ENCODE data around the gene LNX1.
"Not testable (repeated sequence)": the region's sequence is repeated elsewhere in the genome, so short reads cannot be mapped to it uniquely, and the experiment has no call there.

LNX1 gene

DNA sequence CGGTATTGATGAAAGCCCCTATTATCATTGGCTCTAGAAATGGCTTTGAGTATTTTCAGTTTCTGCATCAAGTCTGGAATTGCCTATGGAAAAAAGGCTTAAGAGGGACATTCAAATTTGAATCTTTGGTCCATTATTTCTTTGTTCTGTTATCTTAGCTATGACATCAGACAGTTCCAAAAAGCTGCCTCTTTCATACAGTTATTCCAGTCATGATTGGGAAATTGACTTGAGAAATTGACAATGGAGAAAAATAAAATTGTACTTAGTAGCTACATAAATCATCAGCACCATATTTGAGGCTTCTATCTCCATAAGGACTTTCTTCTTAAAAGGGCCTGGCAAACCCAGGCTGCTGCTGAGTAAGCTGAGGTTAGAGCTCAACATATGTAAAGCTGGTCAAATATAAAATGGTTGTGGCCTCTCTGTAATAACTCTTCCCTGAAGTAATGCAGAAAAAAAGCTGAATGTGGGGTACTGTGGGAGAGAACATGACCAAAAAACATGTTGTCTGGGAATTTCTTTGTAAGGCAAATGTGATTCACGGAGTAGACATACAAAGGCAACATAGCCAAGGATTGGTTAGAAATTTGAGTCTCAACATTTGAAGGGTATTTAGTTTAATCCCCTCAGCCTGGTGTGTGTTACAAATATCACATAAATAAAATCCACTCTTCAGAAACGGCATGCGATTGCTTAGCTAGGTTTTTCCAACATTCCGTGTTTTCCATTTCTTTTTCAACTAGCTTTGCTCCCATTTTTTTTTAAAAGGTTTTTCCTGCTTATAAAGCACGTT is 100.9 kb downstream of the LNX1 start:
- DNase-seq, result no peak

DNA sequence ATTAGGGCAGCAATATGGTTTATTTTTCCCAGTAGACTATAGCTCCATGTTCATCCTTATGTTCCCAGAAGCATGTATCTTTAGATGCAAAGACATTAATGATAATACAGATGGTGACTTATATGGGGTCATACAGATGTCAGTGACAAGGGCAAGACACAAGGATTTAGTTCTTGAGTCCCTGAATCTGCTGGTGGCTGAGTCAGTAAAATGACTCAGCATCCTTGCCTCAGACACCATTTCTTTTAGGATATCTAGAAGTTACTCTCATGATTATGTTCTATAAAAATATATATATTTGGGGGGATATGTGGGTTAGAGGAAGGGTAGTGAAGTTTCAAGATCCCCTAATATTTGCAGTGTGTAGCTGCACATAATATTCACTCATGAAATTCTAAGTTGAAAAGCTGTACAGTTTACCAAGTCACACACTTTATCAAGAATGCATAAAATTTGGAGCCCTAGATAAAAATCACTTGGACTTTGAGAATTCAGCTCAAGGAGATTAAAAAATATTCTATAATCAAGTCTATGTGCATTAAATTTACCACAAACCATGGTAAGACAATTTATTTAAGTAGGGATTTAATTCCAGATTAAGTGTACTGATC is 101.9 kb downstream of the LNX1 start:
- no peak for DNase-seq

GRCh38 chr4:53487766-53488165 is 103.5 kb downstream of the LNX1 start:
- DNase-seq, result no peak

GRCh38 chr4:53485658-53486040 is 105.6 kb downstream of the LNX1 start:
- DNase-seq, result no peak

- no peak for DNase-seq
These were observed 106.2 kb downstream of the LNX1 start for GRCh38 chr4:53484911-53485657.

DNA sequence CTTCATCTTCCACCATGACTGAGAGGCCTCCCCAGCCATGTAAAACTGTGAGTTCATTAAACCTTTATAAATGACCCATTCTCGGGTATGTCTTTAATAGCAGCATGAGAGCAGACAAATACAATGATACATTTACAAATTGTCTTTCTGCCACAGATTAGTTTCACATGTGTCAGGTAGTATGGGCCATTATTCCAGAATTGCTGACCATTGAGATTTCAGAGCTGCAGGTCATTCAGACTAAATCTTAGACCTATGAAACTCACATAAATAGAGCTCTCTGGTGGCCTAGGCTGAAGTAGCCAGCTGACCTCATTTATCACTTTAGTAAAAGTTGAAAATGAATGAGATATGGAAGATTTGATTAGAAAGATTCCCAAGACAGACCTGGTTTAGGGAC is 108.0 kb downstream of the LNX1 start:
- no peak for DNase-seq

- no peak for DNase-seq
These were observed 109.7 kb downstream of the LNX1 start for GRCh38 chr4:53481586-53481985.

GRCh38 chr4:53480909-53481308 is 110.4 kb downstream of the LNX1 start:
- DNase-seq, result no peak

DNA sequence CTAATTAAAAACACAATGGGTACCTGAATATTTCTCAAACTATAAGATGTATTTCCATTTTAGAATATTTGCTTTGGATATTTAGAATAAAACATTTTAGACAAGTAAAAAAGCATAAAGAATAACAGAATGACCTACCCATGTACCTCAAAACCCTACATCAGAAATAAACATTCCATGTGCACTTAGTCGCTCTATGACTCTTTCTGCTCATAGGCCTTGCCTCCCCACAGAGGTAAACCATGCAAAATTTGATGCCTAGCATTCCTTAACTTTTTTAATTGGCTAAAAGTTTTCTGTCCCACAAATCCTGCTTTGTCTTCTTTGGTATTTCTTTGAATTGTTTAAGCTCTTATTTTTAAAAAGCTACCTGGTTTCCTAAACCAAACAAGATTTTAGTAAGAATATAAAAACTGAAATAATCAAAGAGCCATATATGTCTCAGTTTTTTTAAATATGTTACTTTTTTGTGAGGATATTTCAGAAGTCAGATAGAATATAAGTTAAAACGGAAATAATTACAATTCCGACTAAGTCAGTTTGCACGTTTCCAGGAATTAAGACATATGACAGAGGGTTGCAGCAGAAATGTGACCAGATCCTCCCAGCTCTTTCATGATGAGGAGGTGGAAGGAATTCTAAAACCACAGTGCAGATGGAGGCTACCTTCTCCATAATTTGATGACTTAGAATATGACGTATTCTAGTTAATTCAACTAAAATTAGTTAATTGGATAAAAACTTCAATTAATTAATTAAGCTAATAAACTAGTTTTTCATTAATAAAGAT is 111.4 kb downstream of the LNX1 start:
- no peak for DNase-seq

DNA sequence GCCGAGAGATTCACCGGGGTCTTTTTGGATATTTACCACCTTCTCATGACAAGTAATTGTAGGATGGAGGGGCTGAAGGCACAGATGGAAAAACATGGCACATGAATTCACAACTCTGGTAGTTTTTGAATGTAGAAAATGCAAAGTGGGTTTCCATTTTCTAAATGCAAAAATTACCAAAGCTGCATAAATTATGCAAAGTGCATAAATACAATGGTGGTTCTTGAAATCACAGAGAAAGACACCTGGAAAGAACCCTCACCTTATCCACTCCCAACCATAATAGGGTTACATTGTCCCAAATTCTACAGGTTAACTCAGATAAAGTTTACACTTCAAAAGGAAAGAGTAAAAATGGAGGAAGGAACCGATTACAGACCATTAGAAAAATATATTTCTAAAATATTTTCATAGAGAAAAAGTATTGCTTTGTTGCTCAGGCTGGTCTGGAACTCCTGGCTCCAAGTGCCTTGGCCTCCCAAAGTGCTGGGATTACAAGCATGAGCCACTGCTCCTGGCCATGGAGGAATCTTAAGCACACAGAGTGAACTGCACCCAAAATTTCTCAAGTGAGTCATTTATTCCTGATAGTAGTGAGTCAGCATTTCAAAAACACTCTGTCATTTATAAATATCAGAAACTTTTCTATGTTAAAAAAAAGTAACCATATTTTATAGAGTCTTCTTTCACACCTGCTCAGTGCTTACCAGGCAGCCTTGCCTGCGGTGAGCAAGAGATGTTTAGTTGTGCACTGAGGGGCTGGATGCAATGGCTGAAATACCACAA is 112.4 kb downstream of the LNX1 start:
- DNase-seq, result no peak

DNA sequence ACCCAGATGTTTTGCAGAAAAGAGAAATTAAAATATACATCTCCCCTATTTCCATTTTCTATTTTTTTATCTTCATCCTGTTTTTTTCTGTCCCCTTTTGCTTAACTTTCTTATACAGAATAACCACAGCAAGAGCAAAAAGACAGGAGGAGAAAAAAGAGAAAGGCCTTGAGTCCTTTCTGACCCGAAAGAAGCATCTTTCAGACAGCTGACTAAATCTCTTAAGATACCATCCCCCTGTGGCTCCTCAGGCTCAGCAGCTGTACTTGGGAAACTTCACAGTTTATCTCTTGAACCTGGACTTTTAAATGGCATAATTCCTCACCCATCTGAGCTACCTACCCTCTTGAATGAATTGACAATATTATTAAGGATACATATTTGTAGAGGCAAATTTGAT is 113.7 kb downstream of the LNX1 start:
- no peak for DNase-seq

DNA sequence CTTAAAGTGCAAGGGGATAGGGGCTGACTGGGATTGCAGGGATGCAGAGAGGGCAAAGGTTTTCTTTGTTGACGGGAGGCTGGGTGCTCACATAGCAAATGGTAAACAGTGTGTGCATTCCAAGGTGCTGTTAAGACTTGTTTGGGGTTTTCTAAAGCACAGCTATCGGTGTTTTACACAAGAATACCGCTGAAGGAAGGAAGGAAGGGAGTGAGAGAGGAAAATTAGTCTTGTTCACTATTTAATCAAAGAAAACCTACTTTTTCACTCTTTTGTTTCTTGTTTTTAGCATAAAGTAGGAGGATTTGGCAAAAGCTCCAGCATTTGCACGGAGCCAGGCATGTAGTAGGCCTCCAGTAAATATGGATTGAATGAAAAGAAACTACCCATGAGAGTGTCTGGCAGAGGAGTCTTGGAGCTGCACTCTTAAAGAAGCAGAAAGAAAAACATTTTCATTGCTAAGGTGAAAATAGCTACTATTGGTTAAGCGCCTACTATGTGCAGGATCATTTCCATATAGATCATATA is 114.2 kb downstream of the LNX1 start:
- no peak for DNase-seq

- DNase-seq, result no peak
These were observed 114.9 kb downstream of the LNX1 start for GRCh38 chr4:53476232-53477037.

- not testable (repeated sequence) for DNase-seq
These were observed 124.7 kb downstream of the LNX1 start for GRCh38 chr4:53466576-53466975.

- DNase-seq, result no peak
These were observed 125.4 kb downstream of the LNX1 start for GRCh38 chr4:53465891-53466290.

GRCh38 chr4:53465281-53465680 is 126.0 kb downstream of the LNX1 start:
- DNase-seq, result no peak

- DNase-seq, result no peak
These were observed 127.9 kb downstream of the LNX1 start for GRCh38 chr4:53463340-53463739.

DNA sequence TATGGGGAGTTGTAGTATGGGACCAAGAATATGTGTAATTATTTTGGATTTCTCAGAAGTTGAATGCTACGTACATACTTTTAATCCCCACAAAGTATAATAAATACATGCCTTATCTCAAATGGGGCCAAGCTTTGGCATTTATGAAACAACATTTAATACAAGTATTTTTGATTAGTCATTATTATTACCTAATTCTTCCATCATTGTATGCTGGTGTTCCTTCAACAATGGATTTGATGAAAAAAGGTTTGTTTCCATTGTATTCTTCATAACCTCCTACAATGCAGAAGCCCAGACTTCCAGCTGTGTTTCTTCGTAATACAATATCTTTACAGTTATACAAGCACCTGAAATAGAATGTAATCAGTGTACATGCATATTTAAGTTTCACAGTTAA is 130.0 kb downstream of the LNX1 start:
- DNase-seq, result no peak

DNA sequence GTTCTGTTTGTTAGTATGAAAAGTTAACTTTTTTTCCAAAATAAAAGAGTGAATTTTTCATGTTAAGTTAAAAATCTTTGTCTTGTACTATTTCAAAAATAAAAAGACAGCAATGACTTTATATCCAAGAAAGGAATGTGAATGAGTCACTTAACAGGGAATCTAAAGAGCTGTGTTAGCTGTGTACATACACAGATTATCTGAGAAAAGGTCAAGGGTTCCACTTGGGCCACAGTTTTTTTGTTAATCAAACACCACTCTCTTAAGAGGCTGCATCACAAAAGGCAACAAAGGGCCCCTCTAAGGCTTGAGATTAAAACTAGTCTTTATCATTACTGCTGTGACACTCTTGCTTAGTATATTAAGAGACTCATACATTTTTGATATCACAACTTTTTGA is 131.7 kb downstream of the LNX1 start:
- DNase-seq, result no peak

- DNase-seq, result no peak
These were observed 135.1 kb downstream of the LNX1 start for GRCh38 chr4:53456178-53456577.

GRCh38 chr4:53455766-53456165 is 135.5 kb downstream of the LNX1 start:
- no peak for DNase-seq
